ENCODE results near the gene ACP7. TPM values are rescaled to one million over a fixed set of nuclear protein-coding genes. Genes with fewer than 3 reads are reported as not detected.
"Not testable (repeated sequence)": the region's sequence is repeated elsewhere in the genome, so short reads cannot be mapped to it uniquely, and the experiment has no call there.

Gene ACP7
- total and polyA plus RNA-seq, 8 donors = not detected

GRCh38 chr19:39060171-39060570 is 24.0 kb upstream of the ACP7 start:
- H3K27ac ChIP-seq = no peak overlapping the region
- no peaks in the 10 kb centered on the region for H3K9me3 ChIP-seq
- WGBS, 5 donors = 69 to 75% (median 70%) methylated on average over 4 of the region's 4 CpGs
- intact Hi-C loops (cut with DNase I; ENCODE audit: low total_unique reads) = no loop called here
- no peak overlapping the region for H3K4me3 ChIP-seq
- H3K36me3 ChIP-seq = no peaks in the 10 kb centered on the region
- TF ChIP-seq CTCF (IDR thresholded peaks at IDR 0.05) = no peak
- no peak for TF ChIP-seq POLR2A (IDR thresholded peaks at IDR 0.05)
- TF ChIP-seq POLR2AphosphoS5 (IDR thresholded peaks at IDR 0.05) = no peak
- TF ChIP-seq EP300 (IDR thresholded peaks at IDR 0.05) = no peak
- H3K4me1 ChIP-seq = no peaks in the 10 kb centered on the region
- DNase-seq = no peak
- no peaks in the 10 kb centered on the region for H3K27me3 ChIP-seq

GRCh38 chr19:39064405-39064804 is 19.8 kb upstream of the ACP7 start:
- H3K27me3 ChIP-seq = peaks cover 0 to 5% (median 0%) of the 10 kb centered on the region in 3 donors
- H3K4me1 ChIP-seq = no peaks in the 10 kb centered on the region
- WGBS, 5 donors = 87 to 94% (median 93%) methylated on average over 6 of the region's 6 CpGs
- no peak overlapping the region for H3K4me3 ChIP-seq
- intact Hi-C loops (cut with DNase I; ENCODE audit: low total_unique reads) = no loop called here
- no peak overlapping the region for H3K27ac ChIP-seq
- H3K9me3 ChIP-seq = no peaks in the 10 kb centered on the region
- TF ChIP-seq POLR2AphosphoS5 (IDR thresholded peaks at IDR 0.05) (no peak), CTCF (IDR thresholded peaks at IDR 0.05) (no peak), EP300 (IDR thresholded peaks at IDR 0.05) (no peak), POLR2A (IDR thresholded peaks at IDR 0.05) (no peak)
- DNase-seq = no peak
- no peaks in the 10 kb centered on the region for H3K36me3 ChIP-seq

- TF ChIP-seq CTCF (IDR thresholded peaks at IDR 0.05) = no peak
- TF ChIP-seq POLR2AphosphoS5 (IDR thresholded peaks at IDR 0.05) = no peak
- TF ChIP-seq POLR2A (IDR thresholded peaks at IDR 0.05) = no peak
- H3K27ac ChIP-seq = no peak overlapping the region
- WGBS, 5 donors = 61 to 72% (median 67%) methylated on average over 3 of the region's 3 CpGs
Observed at GRCh38 chr19:39065928-39066327, 18.2 kb upstream of the ACP7 start.

GRCh38 chr19:39067104-39067503 is 17.1 kb upstream of the ACP7 start:
- TF ChIP-seq POLR2A (IDR thresholded peaks at IDR 0.05) = no peak
- TF ChIP-seq POLR2AphosphoS5 (IDR thresholded peaks at IDR 0.05) = no peak
- no peak for TF ChIP-seq CTCF (IDR thresholded peaks at IDR 0.05)
- TF ChIP-seq EP300 (IDR thresholded peaks at IDR 0.05) = no peak
- Histone ChIP-seq H3K27ac (no peak overlapping the region), H3K9me3 (no peaks in the 10 kb centered on the region), H3K27me3 (peaks cover 0 to 15% (median 0%) of the 10 kb centered on the region in 3 donors), H3K4me1 (no peaks in the 10 kb centered on the region), H3K4me3 (no peak overlapping the region), H3K36me3 (no peaks in the 10 kb centered on the region)
- no peak for DNase-seq
- 53 to 73% (median 71%) methylated on average over 4 of the region's 4 CpGs for WGBS, 5 donors
- intact Hi-C loops (cut with DNase I; ENCODE audit: low total_unique reads) = no loop called here

More at GRCh38 chr19:39065928-39066327, 18.2 kb upstream of the ACP7 start:
- Histone ChIP-seq H3K36me3 (no peaks in the 10 kb centered on the region), H3K27me3 (peaks cover 0 to 14% (median 0%) of the 10 kb centered on the region in 3 donors), H3K4me1 (no peaks in the 10 kb centered on the region), H3K4me3 (no peak overlapping the region), H3K9me3 (no peaks in the 10 kb centered on the region)
- intact Hi-C loops (cut with DNase I; ENCODE audit: low total_unique reads) = no loop called here
- no peak for DNase-seq

- intact Hi-C loops (cut with DNase I; ENCODE audit: low total_unique reads); DNase-seq; H3K9me3 ChIP-seq; H3K27ac ChIP-seq; H3K4me3 ChIP-seq; H3K4me1 ChIP-seq; H3K36me3 ChIP-seq: not testable (repeated sequence)
- whole genome bisulfite sequencing, 5 donors = 75 to 87% (median 82%) methylated on average over 6 of the region's 6 CpGs
- peaks cover 0 to 15% (median 0%) of the 10 kb centered on the region in 3 donors for H3K27me3 ChIP-seq
Observed at GRCh38 chr19:39068259-39068658, 15.9 kb upstream of the ACP7 start.
